Measurements from ENCODE around the gene UNC93A.

UNC93A gene

GRCh38 chr6:167296902-167297301, 5.8 kb downstream of the UNC93A start:
- DNase-seq (ENCODE audit: low read depth), result no peak
- no peak overlapping the region for H3K4me3 ChIP-seq (ENCODE audit: low read length)
- TF ChIP-seq, protein P1, sequence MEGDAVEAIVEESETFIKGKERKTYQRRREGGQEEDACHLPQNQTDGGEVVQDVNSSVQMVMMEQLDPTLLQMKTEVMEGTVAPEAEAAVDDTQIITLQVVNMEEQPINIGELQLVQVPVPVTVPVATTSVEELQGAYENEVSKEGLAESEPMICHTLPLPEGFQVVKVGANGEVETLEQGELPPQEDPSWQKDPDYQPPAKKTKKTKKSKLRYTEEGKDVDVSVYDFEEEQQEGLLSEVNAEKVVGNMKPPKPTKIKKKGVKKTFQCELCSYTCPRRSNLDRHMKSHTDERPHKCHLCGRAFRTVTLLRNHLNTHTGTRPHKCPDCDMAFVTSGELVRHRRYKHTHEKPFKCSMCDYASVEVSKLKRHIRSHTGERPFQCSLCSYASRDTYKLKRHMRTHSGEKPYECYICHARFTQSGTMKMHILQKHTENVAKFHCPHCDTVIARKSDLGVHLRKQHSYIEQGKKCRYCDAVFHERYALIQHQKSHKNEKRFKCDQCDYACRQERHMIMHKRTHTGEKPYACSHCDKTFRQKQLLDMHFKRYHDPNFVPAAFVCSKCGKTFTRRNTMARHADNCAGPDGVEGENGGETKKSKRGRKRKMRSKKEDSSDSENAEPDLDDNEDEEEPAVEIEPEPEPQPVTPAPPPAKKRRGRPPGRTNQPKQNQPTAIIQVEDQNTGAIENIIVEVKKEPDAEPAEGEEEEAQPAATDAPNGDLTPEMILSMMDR (IDR thresholded peaks at IDR 0.05; ENCODE audit: insufficient read depth, low read depth, low read length, missing control alignments), result no peak

DNA sequence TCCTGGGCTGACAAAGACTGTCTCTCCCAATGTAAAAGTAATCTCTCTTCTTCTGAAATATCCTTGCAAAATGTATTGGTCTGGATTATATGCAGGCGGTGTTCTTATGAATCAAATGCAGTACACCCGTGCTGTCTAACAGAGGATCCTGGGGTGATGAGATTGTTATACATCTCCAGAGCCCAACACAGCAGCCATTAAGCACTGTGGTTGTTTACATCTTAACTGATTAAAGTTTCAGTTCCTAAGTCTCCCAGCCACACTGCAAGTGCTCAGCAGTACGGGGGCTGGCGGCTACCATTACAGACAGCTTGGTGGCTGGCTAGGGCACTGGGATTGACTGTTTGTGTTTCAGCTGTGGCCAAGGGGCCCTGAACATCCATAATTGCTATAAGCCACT, 7.0 kb downstream of the UNC93A start:
- TF ChIP-seq, protein P1 (IDR thresholded peaks at IDR 0.05; ENCODE audit: insufficient read depth, low read depth, low read length, missing control alignments), result no peak
- no peak overlapping the region for H3K4me3 ChIP-seq (ENCODE audit: low read length)
- no peak for DNase-seq (ENCODE audit: low read depth)

GRCh38 chr6:167299641-167300308, 8.7 kb downstream of the UNC93A start:
- DNase-seq (ENCODE audit: low read depth), result no peak
- TF ChIP-seq, protein P1 (IDR thresholded peaks at IDR 0.05; ENCODE audit: insufficient read depth, low read depth, low read length, missing control alignments), result no peak
- no peak overlapping the region for H3K4me3 ChIP-seq (ENCODE audit: low read length)

GRCh38 chr6:167300902-167301777, 10.0 kb downstream of the UNC93A start:
- H3K4me3 ChIP-seq (ENCODE audit: low read length), result no peak overlapping the region
- TF ChIP-seq, protein P1 (IDR thresholded peaks at IDR 0.05; ENCODE audit: insufficient read depth, low read depth, low read length, missing control alignments), result no peak
- DNase-seq (ENCODE audit: low read depth), result no peak

DNA sequence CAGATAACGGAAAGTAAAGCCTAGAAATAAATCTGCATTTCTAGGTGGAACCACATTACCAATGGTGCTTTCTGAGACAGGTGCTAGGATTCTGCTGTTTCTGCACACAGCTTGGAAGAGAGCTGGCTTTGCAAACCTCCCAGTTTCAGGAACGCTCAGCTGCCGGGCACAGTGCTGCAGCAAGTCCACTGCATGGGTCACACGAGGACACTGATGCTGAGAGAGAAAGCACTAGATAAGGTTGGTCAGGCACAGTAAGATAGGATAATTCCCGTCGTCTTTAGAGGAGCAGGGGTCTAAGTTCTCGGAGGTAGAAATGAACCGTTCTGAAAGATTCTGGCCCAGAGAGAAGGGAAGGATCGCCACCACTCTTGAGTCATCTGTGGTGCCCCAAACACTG, 11.0 kb downstream of the UNC93A start:
- DNase-seq (ENCODE audit: low read depth), result no peak
- TF ChIP-seq, protein P1 (IDR thresholded peaks at IDR 0.05; ENCODE audit: insufficient read depth, low read depth, low read length, missing control alignments), result no peak
- H3K4me3 ChIP-seq (ENCODE audit: low read length), result no peak overlapping the region

DNA sequence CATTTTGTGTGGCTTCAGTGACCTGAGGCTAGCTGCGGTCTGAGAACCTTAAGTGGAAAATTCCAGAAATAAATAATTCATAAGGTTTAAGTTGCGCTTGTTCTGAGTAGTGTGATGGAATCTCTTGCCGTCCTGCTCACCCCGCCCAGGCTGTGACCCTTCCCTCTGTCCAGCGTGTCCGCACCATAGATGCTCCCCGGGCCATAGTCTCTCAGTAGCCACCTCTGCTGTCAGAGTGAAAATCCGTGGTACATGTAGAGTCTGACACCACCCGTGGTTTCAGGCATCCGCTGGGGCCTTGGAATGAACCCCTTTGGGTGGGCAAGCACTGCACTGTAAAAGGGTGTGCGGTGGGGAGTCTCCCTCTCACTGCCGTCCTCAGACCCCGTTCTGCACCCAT, 11.7 kb downstream of the UNC93A start:
- no peak for DNase-seq (ENCODE audit: low read depth)
- no peak overlapping the region for H3K4me3 ChIP-seq (ENCODE audit: low read length)
- TF ChIP-seq, protein P1 (IDR thresholded peaks at IDR 0.05; ENCODE audit: insufficient read depth, low read depth, low read length, missing control alignments), result no peak

Data from epithelial cell of esophagus (primary cell).